GM12873 (cell line): Measurements from ENCODE around the gene PPP1R9A.

Experiments used
- TF ChIP-seq, protein P1 (sequence below): IDR thresholded peaks from 2 replicates; pipeline ENCODE4 v1.5.1; 2012; ENCODE audit warnings: low read depth, mild to moderate bottlenecking, moderate library complexity, low read length, control low read depth; ENCODE audit not compliant: insufficient read depth; ENCODE audit errors: missing control alignments

Gene PPP1R9A

GRCh38 chr7:95101422-95101821 is 194.0 kb downstream of the PPP1R9A start:
- TF ChIP-seq, protein P1, sequence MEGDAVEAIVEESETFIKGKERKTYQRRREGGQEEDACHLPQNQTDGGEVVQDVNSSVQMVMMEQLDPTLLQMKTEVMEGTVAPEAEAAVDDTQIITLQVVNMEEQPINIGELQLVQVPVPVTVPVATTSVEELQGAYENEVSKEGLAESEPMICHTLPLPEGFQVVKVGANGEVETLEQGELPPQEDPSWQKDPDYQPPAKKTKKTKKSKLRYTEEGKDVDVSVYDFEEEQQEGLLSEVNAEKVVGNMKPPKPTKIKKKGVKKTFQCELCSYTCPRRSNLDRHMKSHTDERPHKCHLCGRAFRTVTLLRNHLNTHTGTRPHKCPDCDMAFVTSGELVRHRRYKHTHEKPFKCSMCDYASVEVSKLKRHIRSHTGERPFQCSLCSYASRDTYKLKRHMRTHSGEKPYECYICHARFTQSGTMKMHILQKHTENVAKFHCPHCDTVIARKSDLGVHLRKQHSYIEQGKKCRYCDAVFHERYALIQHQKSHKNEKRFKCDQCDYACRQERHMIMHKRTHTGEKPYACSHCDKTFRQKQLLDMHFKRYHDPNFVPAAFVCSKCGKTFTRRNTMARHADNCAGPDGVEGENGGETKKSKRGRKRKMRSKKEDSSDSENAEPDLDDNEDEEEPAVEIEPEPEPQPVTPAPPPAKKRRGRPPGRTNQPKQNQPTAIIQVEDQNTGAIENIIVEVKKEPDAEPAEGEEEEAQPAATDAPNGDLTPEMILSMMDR = no peak

- TF ChIP-seq, protein P1 = no peak
These were observed 195.3 kb downstream of the PPP1R9A start for GRCh38 chr7:95102662-95103061.

DNA sequence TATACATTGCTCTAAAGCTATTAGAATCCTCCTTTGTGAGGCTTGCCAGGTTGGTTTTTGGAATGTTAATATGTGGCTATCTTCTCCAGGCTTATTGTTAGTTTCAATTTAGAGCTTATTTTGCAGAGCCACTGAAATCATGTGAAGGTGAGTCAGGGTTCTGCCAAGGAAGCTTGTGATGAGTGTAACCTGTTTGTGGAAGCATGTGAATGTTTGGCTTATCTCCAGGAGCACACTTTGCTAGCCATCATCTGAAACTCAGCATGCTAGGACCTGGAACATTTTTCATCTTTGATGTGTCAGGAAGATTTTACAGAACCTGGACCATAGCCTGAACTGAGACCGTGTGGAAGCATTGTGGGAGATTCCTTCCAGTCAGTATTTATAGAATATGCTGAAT is 197.3 kb downstream of the PPP1R9A start:
- TF ChIP-seq, protein P1 = no peak

DNA sequence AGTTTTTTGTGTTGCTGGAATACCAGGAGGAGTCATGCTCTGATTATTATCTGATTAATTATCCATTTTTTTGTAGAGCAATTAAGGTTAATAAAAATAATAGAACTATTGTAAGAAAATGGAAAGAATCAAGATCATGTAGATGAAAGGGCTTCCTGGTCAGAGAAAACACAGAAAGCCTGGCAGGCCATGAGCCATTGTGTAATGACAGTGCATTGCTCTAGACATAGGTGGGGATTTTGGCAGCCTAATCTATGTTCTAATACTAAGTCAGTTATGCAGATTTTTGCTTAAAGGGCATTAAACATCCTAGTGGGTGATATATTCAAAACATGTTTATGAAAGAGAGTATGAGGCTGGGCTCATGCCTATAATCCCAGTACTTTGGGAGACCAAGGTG is 198.2 kb downstream of the PPP1R9A start:
- TF ChIP-seq, protein P1 = no peak

DNA sequence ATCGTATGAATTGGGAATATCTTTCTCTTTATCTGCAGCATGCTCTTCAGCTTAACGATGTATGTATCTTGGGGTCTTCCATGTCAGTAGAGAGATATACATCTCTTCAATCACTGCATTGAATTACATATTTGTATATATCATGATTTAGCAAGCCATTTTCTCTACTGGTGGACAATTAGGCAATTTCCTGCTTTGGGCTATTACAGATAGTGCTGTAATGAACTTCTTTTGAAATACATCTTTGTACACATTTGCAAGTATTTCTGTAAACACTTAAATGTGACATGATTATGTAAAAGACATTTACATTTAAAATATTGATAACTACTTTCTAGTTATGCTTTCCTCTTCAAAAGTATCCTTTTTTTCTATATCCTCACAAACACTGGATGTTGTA is 199.0 kb downstream of the PPP1R9A start:
- TF ChIP-seq, protein P1 = no peak

DNA sequence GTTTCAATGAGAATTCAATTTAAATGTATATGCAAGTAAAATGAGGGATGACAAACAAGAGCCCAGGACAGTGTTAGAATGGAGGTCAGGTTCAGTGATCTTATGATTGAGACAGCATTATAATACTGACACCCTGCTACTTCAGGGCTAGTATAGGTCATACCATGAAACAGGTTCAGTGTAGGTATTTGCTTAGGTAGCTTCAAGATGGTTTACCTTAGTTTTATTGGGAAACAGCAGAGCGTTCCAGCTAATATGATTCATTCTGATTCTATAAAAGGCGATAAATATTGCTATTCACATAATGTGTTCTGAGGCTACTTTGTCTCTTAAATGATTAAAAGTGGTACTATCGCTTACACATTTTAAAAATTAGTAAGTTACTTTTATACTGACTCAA is 203.3 kb downstream of the PPP1R9A start:
- TF ChIP-seq, protein P1 = no peak

DNA sequence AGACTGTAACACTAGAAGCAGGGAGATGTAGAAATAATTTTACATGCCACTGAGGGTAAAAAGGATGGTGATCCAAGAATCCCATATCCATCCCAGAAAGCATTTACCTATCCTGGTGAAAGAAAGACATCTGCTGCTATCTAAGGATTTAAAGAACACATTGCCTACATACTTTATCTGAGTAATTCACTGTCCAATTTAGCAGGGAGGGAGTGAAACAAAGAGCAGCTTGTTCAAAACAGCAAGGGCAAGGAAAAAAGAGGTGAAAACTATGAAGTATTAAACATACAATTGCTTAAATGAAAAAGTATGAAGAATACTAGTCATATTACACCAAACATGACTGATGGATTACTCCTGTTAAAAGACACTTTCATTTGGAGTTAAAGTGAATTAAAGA is 206.2 kb downstream of the PPP1R9A start:
- TF ChIP-seq, protein P1 = no peak
